Osteoblast (primary cell): ENCODE data around the gene GOLPH3. TPM values are rescaled to one million over a fixed set of nuclear protein-coding genes. Genes with fewer than 3 reads are reported as not detected.

Source experiments
- DNase-seq: peaks from one replicate; pipeline ENCODE4 v3.0.0; 2011; ENCODE audit warnings: low spot score, mixed read lengths; ENCODE audit not compliant: insufficient read length; ENCODE audit errors: missing footprints
- H2AFZ ChIP-seq: 2 replicates; pipeline ENCODE4 v1.6.0; 2011; ENCODE audit warnings: mild to moderate bottlenecking, low read length
- H3K27ac ChIP-seq: 2 replicates; pipeline ENCODE4 v1.5.1; 2011; ENCODE audit warnings: mild to moderate bottlenecking, low read depth, low read length, moderate library complexity
- H3K27me3 ChIP-seq: 2 replicates; pipeline ENCODE4 v1.6.0; 2012; ENCODE audit warnings: mild to moderate bottlenecking, control low read depth, inconsistent platforms, low read length, moderate library complexity; ENCODE audit not compliant: insufficient read depth
- H3K36me3 ChIP-seq: 2 replicates; pipeline ENCODE4 v1.5.1; 2011; ENCODE audit warnings: mild to moderate bottlenecking, low read length, control low read depth, moderate library complexity; ENCODE audit not compliant: insufficient read depth
- H3K4me1 ChIP-seq: 2 replicates; pipeline ENCODE4 v1.5.1; 2011; ENCODE audit warnings: mild to moderate bottlenecking, low read length, control low read depth, moderate library complexity; ENCODE audit not compliant: insufficient read depth
- H3K4me2 ChIP-seq: 2 replicates; pipeline ENCODE4 v1.6.0; 2011; ENCODE audit warnings: mild to moderate bottlenecking, low read length; ENCODE audit not compliant: insufficient read depth
- H3K4me3 ChIP-seq: fragments of 200-600 bp; sonication (generic); 3 replicates; pipeline ENCODE4 v1.5.1; 2012; ENCODE audit warnings: mild to moderate bottlenecking, low read length, inconsistent platforms; ENCODE audit not compliant: insufficient read depth
- H3K79me2 ChIP-seq: 2 replicates; pipeline ENCODE4 v1.6.0; 2012; ENCODE audit warnings: mild to moderate bottlenecking, low read length, control low read depth, inconsistent platforms; ENCODE audit not compliant: insufficient read depth
- H3K9me3 ChIP-seq: 2 replicates; pipeline ENCODE4 v1.5.1; 2011; ENCODE audit warnings: low read depth, low read length, control low read depth
- H4K20me1 ChIP-seq: 2 replicates; pipeline ENCODE4 v1.6.0; 2012; ENCODE audit warnings: mild to moderate bottlenecking, low read length, control low read depth; ENCODE audit not compliant: insufficient read depth
- CTCF ChIP-seq: IDR thresholded peaks from 2 replicates; pipeline ENCODE4 v1.5.1; 2011; ENCODE audit warnings: mild to moderate bottlenecking, low read depth, low read length, moderate library complexity; ENCODE audit errors: extremely low read depth
- total RNA-seq: library from RNA; depleted of rRNA; stranded (reverse); fragments of >200 nt; gene quantifications from 2 replicates; pipeline ENCODE4 v1.2.3, GENCODE V29; 2012

The GOLPH3 gene
- total RNA-seq, 1 donor: 83.2 TPM

- no peak for DNase-seq
- Histone ChIP-seq H4K20me1 (peaks cover 3% of the 10 kb centered on the region), H3K36me3 (no peaks in the 10 kb centered on the region), H3K27me3 (no peaks in the 10 kb centered on the region), H3K9me3 (no peaks in the 10 kb centered on the region), H3K4me2 (no peak overlapping the region), H3K4me1 (peaks cover 4% of the 10 kb centered on the region), H3K27ac (no peak overlapping the region), H2AFZ (no peak overlapping the region), H3K79me2 (no peaks in the 10 kb centered on the region), H3K4me3 (no peak overlapping the region)
- no peak for TF ChIP-seq CTCF
Observed at GRCh38 chr5:32089146-32090000, 84.7 kb downstream of the GOLPH3 start.

- Histone ChIP-seq H3K4me1 (peaks cover 4% of the 10 kb centered on the region), H4K20me1 (peaks cover 3% of the 10 kb centered on the region), H3K4me3 (no peak overlapping the region), H3K9me3 (no peaks in the 10 kb centered on the region), H3K36me3 (no peaks in the 10 kb centered on the region), H3K4me2 (no peak overlapping the region), H3K27ac (no peak overlapping the region), H3K27me3 (no peaks in the 10 kb centered on the region), H2AFZ (no peak overlapping the region), H3K79me2 (no peaks in the 10 kb centered on the region)
- no peak for TF ChIP-seq CTCF
- DNase-seq: no peak
Observed at GRCh38 chr5:32088214-32088613, 85.9 kb downstream of the GOLPH3 start.

- Histone ChIP-seq H3K4me2 (no peak overlapping the region), H3K4me1 (no peaks in the 10 kb centered on the region), H2AFZ (no peak overlapping the region), H3K27ac (no peak overlapping the region), H3K79me2 (no peaks in the 10 kb centered on the region), H3K4me3 (no peak overlapping the region), H3K27me3 (no peaks in the 10 kb centered on the region), H3K9me3 (no peaks in the 10 kb centered on the region), H4K20me1 (no peaks in the 10 kb centered on the region), H3K36me3 (no peaks in the 10 kb centered on the region)
- no peak for DNase-seq
- no peak for TF ChIP-seq CTCF
Observed at GRCh38 chr5:32087086-32088082, 86.7 kb downstream of the GOLPH3 start.

GRCh38 chr5:32083981-32084430 lies 90.1 kb downstream of the GOLPH3 start:
- H4K20me1 ChIP-seq: no peaks in the 10 kb centered on the region
- H3K4me2 ChIP-seq: no peak overlapping the region
- no peak overlapping the region for H3K4me3 ChIP-seq
- no peak for TF ChIP-seq CTCF
- DNase-seq: no peak
- no peak overlapping the region for H3K27ac ChIP-seq
- no peaks in the 10 kb centered on the region for H3K79me2 ChIP-seq
- no peaks in the 10 kb centered on the region for H3K9me3 ChIP-seq
- H3K4me1 ChIP-seq: no peaks in the 10 kb centered on the region
- no peaks in the 10 kb centered on the region for H3K27me3 ChIP-seq
- H2AFZ ChIP-seq: no peak overlapping the region
- no peaks in the 10 kb centered on the region for H3K36me3 ChIP-seq
